D721Med (cell line): Measurements from ENCODE around the gene PGF.

ENCODE experiments used
- DNase-seq: peaks from one replicate; pipeline ENCODE4 v3.0.0; 2011; ENCODE audit warnings: low spot score; ENCODE audit not compliant: insufficient read length
- FAIRE-seq: peaks from 2 replicates; lab custom pipeline; 2011; peaks lifted over from hg19 to GRCh38; lab: Jason Lieb, UNC
- CTCF ChIP-seq: IDR thresholded peaks from 2 replicates; pipeline ENCODE4 v1.5.1; 2012; ENCODE audit warnings: mild to moderate bottlenecking, control low read depth; ENCODE audit not compliant: insufficient read depth; ENCODE audit errors: missing control alignments

The PGF gene

GRCh38 chr14:74962493-74962892 lies 7.1 kb upstream of the PGF start:
- TF ChIP-seq CTCF: no peak
- FAIRE-seq (no peak), DNase-seq (no peak)

- DNase-seq: no peak
These were observed 6.6 kb upstream of the PGF start for GRCh38 chr14:74962046-74962445.

GRCh38 chr14:74961238-74961911 lies 6.0 kb upstream of the PGF start:
- FAIRE-seq: no peak
- no peak for TF ChIP-seq CTCF
- no peak for DNase-seq

More at GRCh38 chr14:74962046-74962445, 6.6 kb upstream of the PGF start:
- no peak for FAIRE-seq
- no peak for TF ChIP-seq CTCF

DNA sequence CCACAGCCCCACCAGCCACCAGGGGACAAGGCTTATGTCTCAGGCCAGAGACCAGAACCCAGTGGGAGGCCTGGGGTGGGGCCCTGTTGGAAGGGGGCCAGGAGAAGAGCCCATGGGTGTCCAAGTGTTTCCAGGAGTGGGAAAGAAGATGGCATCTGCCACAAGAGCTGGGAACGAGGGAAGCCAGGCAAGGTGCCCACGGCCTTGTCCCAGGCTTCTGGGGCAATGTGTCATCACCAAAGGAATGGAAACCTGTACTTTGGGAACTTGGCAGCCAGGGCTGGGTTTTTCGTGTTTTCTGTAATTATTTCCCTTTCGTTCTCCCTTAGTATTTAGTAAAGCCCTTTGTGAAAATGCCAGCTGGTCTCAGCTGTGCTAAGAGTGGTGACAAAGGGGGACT lies 5.3 kb upstream of the PGF start:
- FAIRE-seq (no peak), DNase-seq (no peak)
- TF ChIP-seq CTCF: no peak

DNA sequence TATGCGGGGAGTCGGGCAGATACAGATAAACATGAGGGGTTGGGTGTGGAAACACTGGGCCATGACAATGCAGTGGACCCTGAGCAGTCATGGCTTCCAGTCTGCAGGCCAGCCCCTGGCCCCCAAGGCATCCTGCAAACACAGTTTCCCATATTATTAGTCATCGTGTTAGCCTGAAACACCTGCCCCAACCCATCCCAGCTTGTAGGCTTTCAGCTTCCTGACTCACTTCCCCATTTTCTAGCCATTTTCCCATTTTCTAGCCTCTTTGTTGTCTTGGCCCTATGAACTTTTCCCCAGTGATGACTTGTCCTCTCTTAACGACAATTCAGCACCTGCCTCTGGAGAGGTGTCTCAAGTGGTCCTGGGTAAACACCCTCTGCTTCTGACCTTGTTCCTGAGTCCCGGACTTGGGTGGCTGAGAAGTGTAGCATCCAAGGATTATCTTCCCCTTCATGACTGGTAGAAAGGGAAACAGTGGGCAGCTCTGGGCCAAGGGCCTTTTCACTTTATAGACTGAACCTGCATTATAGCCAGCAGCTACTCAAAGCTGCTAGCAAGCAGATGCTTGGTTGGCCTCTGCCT lies 4.3 kb upstream of the PGF start:
- no peak for TF ChIP-seq CTCF
- no peak for DNase-seq
- FAIRE-seq: no peak

DNA sequence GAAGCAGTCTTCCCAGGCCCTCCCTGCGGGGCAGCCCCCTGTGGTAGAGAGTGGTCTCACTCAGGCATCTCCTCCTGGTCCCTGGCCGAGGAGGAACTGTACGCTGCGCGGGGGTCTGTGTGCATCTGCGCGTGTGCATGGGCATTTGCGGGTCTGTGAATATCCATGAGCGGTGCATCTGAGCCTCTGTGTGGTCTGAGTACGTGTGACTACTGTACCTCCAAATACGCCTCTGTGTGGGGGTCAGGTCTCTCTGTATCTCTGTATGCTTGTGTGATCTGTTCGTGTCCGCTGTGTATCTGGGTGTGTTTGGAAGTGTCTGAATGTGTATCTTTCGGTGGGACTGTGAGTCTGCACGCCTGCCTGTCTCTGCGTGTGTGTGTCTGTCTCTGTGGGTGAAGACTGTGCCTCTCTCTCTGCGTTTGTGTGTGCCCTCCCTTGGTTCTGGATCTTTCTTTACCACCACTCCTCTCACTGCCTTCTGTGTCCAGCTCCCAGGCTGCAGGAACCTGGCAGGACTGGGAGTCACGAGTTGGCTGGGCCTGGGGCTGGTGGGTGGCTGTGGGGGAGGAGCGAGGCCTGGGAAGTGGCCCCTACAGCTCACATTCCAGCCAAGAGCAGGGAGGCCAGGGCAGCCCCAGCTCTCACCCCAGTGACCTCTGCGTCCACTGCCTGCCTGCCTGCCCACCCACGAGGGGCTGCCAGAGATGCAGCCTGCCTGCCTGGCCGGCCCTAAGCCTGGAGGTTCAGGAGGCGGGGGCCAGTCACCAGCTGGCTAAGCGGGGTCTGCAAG lies 1.1 kb upstream of the PGF start:
- TF ChIP-seq CTCF: no peak
- DNase-seq: no peak
- no peak for FAIRE-seq

DNA sequence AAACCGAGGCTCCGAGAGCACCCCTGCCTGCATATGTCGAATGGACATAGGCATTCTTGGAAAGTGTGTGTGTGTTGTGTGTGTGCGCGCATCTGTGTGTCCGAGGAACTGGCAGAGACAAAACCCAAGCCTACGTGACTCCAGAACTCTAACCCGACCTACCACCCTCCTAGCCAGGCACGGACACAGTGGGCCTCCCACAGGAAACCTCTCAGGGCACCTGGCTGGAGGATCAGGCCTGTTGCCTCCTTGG lies 556 bp upstream of the PGF start:
- no peak for FAIRE-seq

More for the DNA sequence above, 556 bp upstream of the PGF start:
- TF ChIP-seq CTCF: no peak
- DNase-seq: no peak
